Cardiac fibroblast (primary cell): Measurements from ENCODE around the gene RHO.

Source experiments
- DNase-seq, 2 donors: peaks; one replicate each; pipeline versions ENCODE4 v3.0.0 to v3.0.0-alpha.2; 2010; ENCODE audit warnings: low read depth in 2 of 2
- H3K4me3 ChIP-seq, 2 donors: replicated peaks in 1 of 2; 1 replicate in 1 of 2; 2 replicates in 1 of 2; pipeline ENCODE4 v1.5.1; 2011; ENCODE audit warnings: low read depth in 2 of 2, low read length in 2 of 2, mild to moderate bottlenecking in 2 of 2, moderate library complexity in 1 of 2
- TF ChIP-seq, protein P1 (sequence below): IDR thresholded peaks from one replicate; pipeline ENCODE4 v1.5.1; 2011; ENCODE audit warnings: low read depth, mild to moderate bottlenecking, low read length, inconsistent platforms

Gene RHO

DNA sequence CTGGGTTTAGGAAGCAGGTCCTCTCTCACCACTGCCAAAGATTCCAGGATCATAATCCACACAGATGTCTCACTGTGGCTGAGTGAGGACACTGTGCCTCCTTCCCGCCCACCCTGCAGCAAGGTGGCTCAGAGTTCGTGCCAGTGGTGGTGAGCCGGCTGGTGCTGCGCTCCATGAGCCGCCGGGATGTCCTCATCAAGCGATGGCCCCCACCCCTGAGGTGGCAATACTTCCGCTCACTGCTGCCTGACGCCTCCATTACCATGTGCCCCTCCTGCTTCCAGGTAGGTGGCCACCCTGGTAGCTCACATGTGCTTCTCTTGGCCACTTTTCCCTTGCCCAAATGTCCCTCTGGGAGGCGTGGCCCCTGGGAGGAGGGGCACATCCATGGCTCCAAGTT lies 9.0 kb upstream of the RHO start:
- TF ChIP-seq, protein P1, sequence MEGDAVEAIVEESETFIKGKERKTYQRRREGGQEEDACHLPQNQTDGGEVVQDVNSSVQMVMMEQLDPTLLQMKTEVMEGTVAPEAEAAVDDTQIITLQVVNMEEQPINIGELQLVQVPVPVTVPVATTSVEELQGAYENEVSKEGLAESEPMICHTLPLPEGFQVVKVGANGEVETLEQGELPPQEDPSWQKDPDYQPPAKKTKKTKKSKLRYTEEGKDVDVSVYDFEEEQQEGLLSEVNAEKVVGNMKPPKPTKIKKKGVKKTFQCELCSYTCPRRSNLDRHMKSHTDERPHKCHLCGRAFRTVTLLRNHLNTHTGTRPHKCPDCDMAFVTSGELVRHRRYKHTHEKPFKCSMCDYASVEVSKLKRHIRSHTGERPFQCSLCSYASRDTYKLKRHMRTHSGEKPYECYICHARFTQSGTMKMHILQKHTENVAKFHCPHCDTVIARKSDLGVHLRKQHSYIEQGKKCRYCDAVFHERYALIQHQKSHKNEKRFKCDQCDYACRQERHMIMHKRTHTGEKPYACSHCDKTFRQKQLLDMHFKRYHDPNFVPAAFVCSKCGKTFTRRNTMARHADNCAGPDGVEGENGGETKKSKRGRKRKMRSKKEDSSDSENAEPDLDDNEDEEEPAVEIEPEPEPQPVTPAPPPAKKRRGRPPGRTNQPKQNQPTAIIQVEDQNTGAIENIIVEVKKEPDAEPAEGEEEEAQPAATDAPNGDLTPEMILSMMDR, result no peak
- DNase-seq, result no peak
- no peak overlapping the region for H3K4me3 ChIP-seq

DNA sequence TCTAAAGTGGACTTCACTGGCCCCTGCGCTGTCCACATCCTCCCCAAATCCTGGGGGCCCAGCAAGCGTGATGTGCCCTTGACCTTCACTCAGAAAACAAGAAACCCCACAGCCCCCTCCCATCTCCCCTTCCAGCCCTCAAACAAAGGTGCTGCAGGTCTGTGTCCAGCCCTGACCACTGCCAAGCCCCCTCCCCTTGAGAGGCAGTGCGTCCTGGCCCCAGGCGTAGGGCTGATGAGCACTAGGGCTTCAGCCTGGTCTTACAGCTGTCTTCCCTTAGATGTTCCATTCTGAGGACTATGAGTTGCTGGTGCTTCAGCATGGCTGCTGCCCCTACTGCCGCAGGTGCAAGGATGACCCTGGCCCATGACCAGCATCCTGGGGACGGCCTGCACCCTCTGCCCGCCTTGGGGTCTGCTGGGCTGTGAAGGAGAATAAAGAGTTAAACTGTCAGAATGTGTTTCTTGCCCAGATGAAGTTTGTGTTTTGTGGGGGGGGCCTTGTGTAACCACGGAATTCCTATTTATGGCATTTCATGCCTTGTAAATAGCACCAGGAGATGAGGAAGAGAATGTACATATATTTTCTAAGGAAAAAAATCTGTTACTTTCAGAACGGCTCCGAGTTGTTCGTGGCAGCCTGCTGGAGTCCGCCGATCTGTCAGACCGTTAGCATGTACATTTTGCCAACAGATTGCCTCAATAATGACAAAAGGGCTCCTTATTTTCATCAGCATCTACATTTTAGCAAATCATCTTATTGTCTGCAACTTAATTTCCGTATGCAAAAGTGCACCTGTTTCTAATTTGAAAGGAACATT lies 8.3 kb upstream of the RHO start:
- TF ChIP-seq, protein P1, result no peak
- H3K4me3 ChIP-seq, result no peak overlapping the region
- DNase-seq, result no peak

DNA sequence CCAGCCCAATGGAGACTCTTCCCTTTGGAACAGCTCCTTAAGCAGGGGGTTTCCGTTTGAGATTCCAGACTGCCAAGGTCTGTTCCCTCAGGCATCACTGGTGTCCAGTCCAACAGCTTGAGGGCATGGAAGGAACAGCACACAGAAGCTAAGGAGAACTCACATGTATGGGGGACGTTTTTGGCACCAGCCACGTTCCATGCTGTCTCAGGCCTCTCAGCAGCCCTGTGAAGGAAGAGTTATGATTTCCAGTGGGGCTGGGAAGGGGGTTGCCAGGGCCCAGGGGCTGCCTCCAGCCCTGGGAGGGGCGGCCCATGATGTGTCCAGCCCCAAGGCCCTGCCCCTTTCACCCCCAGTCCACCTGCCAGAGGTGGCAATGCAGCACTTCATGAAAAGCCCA lies 7.5 kb upstream of the RHO start:
- no peak overlapping the region for H3K4me3 ChIP-seq

DNA sequence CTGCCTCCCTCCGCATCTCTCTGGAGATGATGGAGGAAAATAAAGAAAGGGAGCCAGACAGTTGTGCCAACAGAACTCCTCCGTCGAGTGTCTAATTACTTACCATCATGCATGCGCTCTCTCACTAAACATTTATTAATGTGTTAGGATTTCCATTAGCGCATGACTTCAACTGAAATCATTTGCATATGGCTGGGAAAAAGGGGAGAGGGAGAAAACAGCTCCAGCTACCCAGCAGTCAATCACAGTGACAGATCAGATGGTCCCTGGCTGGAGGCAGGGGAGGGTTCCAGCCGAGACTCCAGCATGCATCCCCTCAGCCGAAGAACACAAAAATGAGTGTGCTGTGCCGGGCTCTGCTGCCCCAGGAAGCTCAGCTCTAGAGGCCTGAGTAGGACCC lies 6.8 kb upstream of the RHO start:
- no peak for DNase-seq
- H3K4me3 ChIP-seq, result no peak overlapping the region

More for the DNA sequence above, 7.5 kb upstream of the RHO start:
- TF ChIP-seq, protein P1, result no peak
- no peak for DNase-seq

DNA sequence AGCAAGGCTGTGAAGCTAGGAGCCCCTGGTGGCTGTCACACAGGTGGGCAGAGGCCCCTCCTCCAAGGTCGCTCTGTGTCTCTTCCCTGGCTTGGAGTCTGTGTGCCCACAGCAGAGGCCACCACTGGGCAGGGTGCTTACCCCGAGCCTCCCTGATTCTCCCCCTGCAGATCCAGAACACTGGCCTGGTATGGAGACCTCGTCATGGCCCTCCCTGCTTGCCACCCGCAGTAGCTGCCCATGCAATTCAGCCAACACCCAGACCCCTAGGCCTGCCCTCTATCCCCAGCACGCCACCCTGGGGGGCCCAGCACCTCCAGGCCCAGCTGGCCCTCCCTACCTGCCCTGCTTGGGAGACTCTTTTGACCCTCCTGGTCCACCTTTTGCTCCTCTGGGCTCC lies 5.5 kb upstream of the RHO start:
- no peak for DNase-seq
- H3K4me3 ChIP-seq, result no peak overlapping the region
- TF ChIP-seq, protein P1, result no peak

More for the DNA sequence above, 6.8 kb upstream of the RHO start:
- TF ChIP-seq, protein P1, result no peak

DNA sequence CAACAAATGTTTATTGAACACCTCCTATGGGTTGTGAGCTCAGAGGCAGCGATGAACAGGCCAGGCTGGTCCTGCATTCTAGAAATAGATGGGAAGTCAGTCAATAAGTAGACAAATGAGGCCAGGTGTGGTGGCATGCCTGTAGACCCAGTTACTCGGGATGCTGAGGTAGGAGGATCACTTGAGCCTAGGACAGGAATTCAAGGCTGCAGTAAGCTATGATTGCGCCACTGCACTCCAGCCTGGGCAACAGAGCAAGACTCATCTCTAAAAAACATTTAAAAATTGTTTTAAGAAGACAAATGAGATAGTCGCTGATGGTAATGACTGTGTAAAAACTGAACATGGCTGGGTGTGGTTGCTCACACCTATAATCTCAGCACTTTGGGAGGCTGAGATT lies 4.4 kb upstream of the RHO start:
- TF ChIP-seq, protein P1, result no peak
- no peak for DNase-seq
- no peak overlapping the region for H3K4me3 ChIP-seq
